Activated CD4-positive, CD25-positive, alpha-beta regulatory T cell treated with anti-CD3 and anti-CD28 coated beads, Interleukin-2, amount 50 U/mL, for 16 hours (primary cell): ENCODE measurements around the gene SCRG1.

Source experiments
- DNase-seq: peaks from one replicate; pipeline ENCODE4 v3.0.0-alpha.2; 2020; ENCODE audit warnings: low read depth, low spot score

The SCRG1 gene

DNA sequence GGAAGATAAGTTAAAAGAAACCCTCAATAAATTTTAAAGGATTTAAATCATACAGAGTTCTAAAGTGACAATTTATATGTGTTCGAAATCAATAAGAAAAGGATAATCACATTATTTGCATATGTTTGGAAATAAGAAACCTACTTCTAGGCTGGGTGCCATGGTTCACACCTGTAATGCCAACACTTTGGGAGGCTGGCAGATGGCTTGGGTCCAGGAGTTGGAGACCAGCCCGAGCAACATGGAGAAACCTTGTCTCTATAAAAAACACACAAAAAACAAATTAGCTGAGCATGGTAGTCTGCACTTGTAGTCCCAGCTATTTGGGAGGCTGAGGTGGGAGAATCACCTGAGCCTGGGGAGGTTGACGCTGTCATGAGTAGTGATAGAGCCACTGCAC lies 36.2 kb downstream of the SCRG1 start:
- no peak for DNase-seq

- DNase-seq = no peak
Observed at GRCh38 chr4:173360587-173361221, 38.2 kb downstream of the SCRG1 start.

DNA sequence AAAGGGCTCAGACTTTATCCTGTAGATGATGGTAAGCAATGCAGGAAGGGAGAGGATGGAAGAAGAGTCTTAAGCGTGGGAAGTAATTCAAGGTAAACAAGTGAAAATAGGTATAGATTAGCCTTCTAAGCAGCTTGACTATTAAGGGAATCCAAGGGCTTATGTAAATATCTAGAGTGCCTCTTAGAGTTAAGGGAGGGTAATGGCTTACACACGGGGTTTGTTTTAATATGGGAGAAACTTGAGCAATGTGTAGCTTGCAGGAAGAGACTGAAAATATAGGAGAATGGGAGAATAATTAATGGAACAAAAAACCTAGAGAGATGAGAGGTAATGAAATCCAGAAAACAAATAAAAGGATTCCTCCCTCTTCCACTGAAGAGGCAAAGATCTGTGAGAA lies 41.0 kb downstream of the SCRG1 start:
- DNase-seq = no peak

DNA sequence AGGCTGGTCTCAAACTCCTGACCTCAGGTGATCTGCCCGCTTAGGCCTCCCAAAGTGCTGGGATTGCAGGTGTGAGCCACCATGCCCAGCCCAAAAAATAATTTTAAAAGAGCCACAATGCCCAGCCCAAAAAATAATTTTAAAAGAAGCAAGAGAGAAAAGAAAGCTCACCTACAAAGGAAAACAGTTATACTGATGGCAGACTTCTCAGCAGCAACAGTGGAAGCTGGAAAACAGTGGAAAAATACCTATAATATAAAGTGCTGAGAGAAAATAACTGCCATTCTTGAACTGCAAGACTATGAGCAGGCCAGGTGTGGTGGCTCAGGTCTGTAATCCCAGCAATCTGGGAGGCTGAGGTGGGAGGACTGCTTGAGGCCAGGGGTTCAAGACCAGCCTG lies 51.4 kb downstream of the SCRG1 start:
- no peak for DNase-seq

- DNase-seq = no peak
Observed at GRCh38 chr4:173346074-173346473, 52.8 kb downstream of the SCRG1 start.

GRCh38 chr4:173345648-173346047 lies 53.3 kb downstream of the SCRG1 start:
- DNase-seq = no peak

- no peak for DNase-seq
Observed at GRCh38 chr4:173343832-173344397, 55.0 kb downstream of the SCRG1 start.

DNA sequence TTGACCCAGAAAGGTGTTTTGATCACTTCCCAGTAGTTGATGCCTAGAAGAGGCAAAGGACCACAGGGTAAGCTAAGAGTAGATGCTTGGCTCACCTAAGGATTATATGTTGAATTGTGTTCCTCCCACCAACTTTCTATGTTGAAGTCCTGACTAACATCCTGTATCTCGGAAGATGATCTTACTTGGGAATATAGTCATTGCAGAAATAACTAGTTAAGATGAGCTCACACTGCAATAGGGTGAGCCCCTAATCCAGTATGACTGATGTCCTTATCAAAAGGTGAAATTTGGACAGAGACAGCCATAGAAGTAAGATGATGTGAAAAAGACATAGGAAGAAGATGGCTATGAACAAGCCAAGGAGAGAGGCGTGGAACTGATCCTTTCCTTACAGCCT lies 61.5 kb downstream of the SCRG1 start:
- DNase-seq = no peak

DNA sequence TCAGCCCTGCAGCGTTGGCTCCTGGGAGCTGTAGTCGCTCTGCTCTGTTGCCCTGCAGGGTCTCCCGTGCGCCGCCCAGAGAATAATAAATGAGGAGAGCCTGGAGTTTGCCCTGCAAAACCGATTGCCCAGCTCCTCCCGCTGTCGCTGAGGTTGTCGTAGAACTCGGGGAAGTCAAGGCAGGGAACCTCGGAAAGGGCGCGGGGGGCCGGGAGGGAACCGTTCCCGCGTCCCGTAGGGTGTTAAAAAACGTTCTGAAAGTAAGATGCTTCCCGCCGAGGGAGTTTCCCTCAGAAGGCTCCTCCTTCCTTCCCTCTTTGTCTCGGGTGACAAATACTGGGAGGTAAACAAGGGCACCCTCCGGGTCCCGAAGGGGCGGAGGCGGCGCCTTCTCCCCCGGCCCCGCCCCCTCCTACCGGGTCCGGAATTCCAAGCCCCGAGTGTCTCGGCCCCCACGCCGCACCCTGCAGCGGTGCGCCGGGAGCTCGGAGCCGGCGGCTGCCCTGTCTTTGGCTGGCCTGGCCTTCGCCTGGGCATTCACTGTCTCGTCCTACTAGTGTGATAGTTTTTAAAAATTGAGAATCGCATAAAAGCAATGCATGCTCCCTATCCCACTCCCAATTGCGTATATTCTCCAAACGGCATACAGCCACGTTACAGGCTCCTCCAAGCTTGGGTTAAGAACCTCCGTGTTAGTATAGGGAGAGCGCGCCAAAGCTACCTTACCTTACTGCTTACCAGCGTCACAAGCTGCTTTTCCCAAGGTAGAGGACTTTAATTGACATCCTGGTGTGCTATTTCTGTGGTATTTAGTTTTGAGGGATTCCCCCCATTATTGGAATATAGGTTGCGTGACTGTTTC lies 63.8 kb downstream of the SCRG1 start:
- DNase-seq = no peak
